Liver (tissue), 9 donors: ENCODE data around the gene LAMA2. TPM values are rescaled to one million over a fixed set of nuclear protein-coding genes. Genes with fewer than 3 reads are reported as not detected.

ENCODE experiments used
- DNase-seq: peaks from one replicate; pipeline ENCODE4 v3.0.0-alpha.2; 2017; ENCODE audit warnings: low spot score
- H3K27ac ChIP-seq, 2 donors: one replicate each; pipeline ENCODE4 v1.7.0; 2013; ENCODE audit warnings: inconsistent platforms in 2 of 2, low read length in 2 of 2, control low read depth in 1 of 2, low read depth in 1 of 2, mild to moderate bottlenecking in 1 of 2
- H3K27me3 ChIP-seq, 4 donors: one replicate each; pipeline versions ENCODE4 v1.6.1 to v1.7.0; 2013; ENCODE audit warnings: low read length in 3 of 4, inconsistent platforms in 1 of 4, mild to moderate bottlenecking in 1 of 4, moderate library complexity in 1 of 4; ENCODE audit not compliant: control insufficient read depth in 4 of 4, insufficient read depth in 4 of 4
- H3K36me3 ChIP-seq, 4 donors: one replicate each; pipeline versions ENCODE4 v1.6.1 to v1.7.0; 2013; ENCODE audit warnings: low read length in 3 of 4, mild to moderate bottlenecking in 3 of 4, low read depth in 1 of 4, moderate library complexity in 1 of 4; ENCODE audit not compliant: control insufficient read depth in 4 of 4, insufficient read depth in 3 of 4
- H3K4me1 ChIP-seq, 4 donors: one replicate each; pipeline versions ENCODE4 v1.6.1 to v1.7.0; 2013; ENCODE audit warnings: low read length in 3 of 4, mild to moderate bottlenecking in 3 of 4, moderate library complexity in 1 of 4; ENCODE audit not compliant: control insufficient read depth in 4 of 4, insufficient read depth in 4 of 4
- H3K4me3 ChIP-seq, 3 donors: one replicate each; pipeline versions ENCODE4 v1.6.1 to v1.7.0; 2013; ENCODE audit warnings: low read length in 3 of 3, control low read depth in 1 of 3, low read depth in 1 of 3, mild to moderate bottlenecking in 1 of 3
- H3K9ac ChIP-seq, 2 donors: one replicate each; pipeline ENCODE4 v1.7.0; 2013; ENCODE audit warnings: low read length in 2 of 2, mild to moderate bottlenecking in 2 of 2, moderate library complexity in 2 of 2, control low read depth in 1 of 2, low read depth in 1 of 2
- H3K9me3 ChIP-seq, 4 donors: one replicate each; pipeline versions ENCODE4 v1.6.1 to v1.7.0; 2013; ENCODE audit warnings: low read length in 3 of 4; ENCODE audit not compliant: control insufficient read depth in 4 of 4
- ATF3 ChIP-seq: IDR thresholded peaks from 2 replicates; pipeline ENCODE4 v1.6.1; 2016; ENCODE audit warnings: antibody characterized with exemption
- CTCF ChIP-seq: fragments of 150-350 bp; IDR thresholded peaks from 2 replicates; pipeline ENCODE4 v1.5.1; 2017; ENCODE audit warnings: improper control_type of control experiment, low read depth, low read length; ENCODE audit not compliant: missing input control
- EGR1 ChIP-seq, 2 donors: IDR thresholded peaks; 2 replicates each; pipeline ENCODE4 v1.6.1; 2016 to 2018; ENCODE audit warnings: antibody characterized with exemption in 2 of 2, low read depth in 2 of 2
- FOXA1 ChIP-seq: IDR thresholded peaks from 2 replicates; pipeline ENCODE4 v1.6.1; 2016; ENCODE audit warnings: antibody characterized with exemption
- FOXA2 ChIP-seq: IDR thresholded peaks from 2 replicates; pipeline ENCODE4 v1.6.1; 2016; ENCODE audit warnings: antibody characterized with exemption
- HNF4A ChIP-seq, 2 donors: conservative IDR thresholded peaks; 2 replicates each; pipeline ENCODE4 v1.6.1; 2016; ENCODE audit warnings: antibody characterized with exemption in 2 of 2, mild to moderate bottlenecking in 2 of 2
- HNF4G ChIP-seq: IDR thresholded peaks from 2 replicates; pipeline ENCODE4 v1.6.1; 2016; ENCODE audit warnings: antibody characterized with exemption
- RAD21 ChIP-seq, 2 donors: IDR thresholded peaks; 2 replicates each; pipeline ENCODE4 v1.6.1; 2016; ENCODE audit warnings: antibody characterized with exemption in 2 of 2, mild to moderate bottlenecking in 2 of 2
- REST ChIP-seq: IDR thresholded peaks from 2 replicates; pipeline ENCODE4 v1.6.1; 2016; ENCODE audit warnings: antibody characterized with exemption, mild to moderate bottlenecking
- RXRA ChIP-seq, 2 donors: IDR thresholded peaks; 2 replicates each; pipeline ENCODE4 v1.6.1; 2017 to 2018; ENCODE audit warnings: antibody characterized with exemption in 2 of 2, mild to moderate bottlenecking in 1 of 2
- SP1 ChIP-seq: IDR thresholded peaks from 2 replicates; pipeline ENCODE4 v1.6.1; 2018; ENCODE audit warnings: antibody characterized with exemption, mild to moderate bottlenecking
- TAF1 ChIP-seq: conservative IDR thresholded peaks from 2 replicates; pipeline ENCODE4 v1.6.1; 2016; ENCODE audit warnings: antibody characterized with exemption, mild to moderate bottlenecking
- ZBTB33 ChIP-seq: IDR thresholded peaks from 2 replicates; pipeline ENCODE4 v1.6.1; 2016; ENCODE audit warnings: antibody characterized with exemption
- WGBS: extraction: QIAGEN DNeasy Blood & Tissue Kit; methylation state at CpG from one replicate; pipeline ENCODE4 v1.1.7; 2013; 5-methylcytosine and 5-hydroxymethylcytosine counted together
- polyA plus RNA-seq, 2 donors: library from polyadenylated mRNA; stranded (reverse) in 1 of 2; unstranded in 1 of 2; fragments of 200-250 nt in 1 of 2; fragments of >200 nt in 1 of 2; fragmentation: Nextera tagmentation in 1 of 2; extraction: Ambion mirVana in 1 of 2; gene quantifications; one replicate each; pipeline versions ENCODE4 v1.2.1 to v1.2.3, GENCODE V29; 2013 to 2015
- total RNA-seq, 2 donors: library from RNA; depleted of rRNA; stranded (reverse); fragments of >200 nt; gene quantifications; one replicate each; pipeline ENCODE4 v1.2.3, GENCODE V29; 2014
- donor health status: healthy.
- donor health status: healthy.
- donor health status: healthy.
- donor health status: healthy.
- donor health status: healthy.

Gene LAMA2
- total and polyA plus RNA-seq, 4 donors = 1.3 to 17.0 (median 3.0) TPM

GRCh38 chr6:129495652-129496051, 612.7 kb downstream of the LAMA2 start:
- Histone ChIP-seq H3K9me3 (no peaks in the 10 kb centered on the region), H3K9ac (no peak overlapping the region), H3K4me1 (peaks cover 3 to 4% (median 3%) of the 10 kb centered on the region in 4 donors), H3K27me3 (no peaks in the 10 kb centered on the region), H3K27ac (no peak overlapping the region), H3K36me3 (peaks cover 0 to 2% (median 0%) of the 10 kb centered on the region in 4 donors), H3K4me3 (no peak overlapping the region)
- TF ChIP-seq ZBTB33 (no peak), EGR1 (IDR thresholded peaks at IDR 0.05; ENCODE audit: low read depth in 2 of 2) (no peak)
- no peak for DNase-seq
- WGBS = 84% methylated on average over 2 of the region's 2 CpGs

GRCh38 chr6:129497481-129498441, 614.8 kb downstream of the LAMA2 start:
- WGBS = 81% methylated on average over 6 of the region's 6 CpGs

More at GRCh38 chr6:129497481-129498441, 614.8 kb downstream of the LAMA2 start:
- peaks cover 3 to 4% (median 3%) of the 10 kb centered on the region in 4 donors for H3K4me1 ChIP-seq
- no peak overlapping the region for H3K9ac ChIP-seq
- no peak overlapping the region for H3K4me3 ChIP-seq
- no peak for TF ChIP-seq FOXA1
- TF ChIP-seq RAD21 (IDR thresholded peaks at IDR 0.05) = no peak
- TF ChIP-seq ZBTB33 = no peak
- TF ChIP-seq FOXA2 = no peak
- no peak for TF ChIP-seq REST
- TF ChIP-seq TAF1 = no peak
- TF ChIP-seq CTCF = no peak
- TF ChIP-seq HNF4G = no peak
- TF ChIP-seq ATF3 = no peak
- TF ChIP-seq RXRA (IDR thresholded peaks at IDR 0.05) = no peak
- TF ChIP-seq SP1 = no peak
- TF ChIP-seq HNF4A (conservative IDR thresholded peaks at IDR 0.05) = no peak
- H3K27ac ChIP-seq = no peak overlapping the region
- DNase-seq = no peak
- H3K27me3 ChIP-seq = no peaks in the 10 kb centered on the region
- H3K36me3 ChIP-seq = peaks cover 0 to 2% (median 0%) of the 10 kb centered on the region in 4 donors
- H3K9me3 ChIP-seq = no peaks in the 10 kb centered on the region
